ENCODE data around the gene FADS1. TPM values are rescaled to one million over a fixed set of nuclear protein-coding genes. Genes with fewer than 3 reads are reported as not detected.

The FADS1 gene
- total and polyA plus RNA-seq, 2 of the 8 experiments (the other 6 are each of a cell fraction or from before 2014, with no cell fraction given) = 115 to 141 TPM

DNA sequence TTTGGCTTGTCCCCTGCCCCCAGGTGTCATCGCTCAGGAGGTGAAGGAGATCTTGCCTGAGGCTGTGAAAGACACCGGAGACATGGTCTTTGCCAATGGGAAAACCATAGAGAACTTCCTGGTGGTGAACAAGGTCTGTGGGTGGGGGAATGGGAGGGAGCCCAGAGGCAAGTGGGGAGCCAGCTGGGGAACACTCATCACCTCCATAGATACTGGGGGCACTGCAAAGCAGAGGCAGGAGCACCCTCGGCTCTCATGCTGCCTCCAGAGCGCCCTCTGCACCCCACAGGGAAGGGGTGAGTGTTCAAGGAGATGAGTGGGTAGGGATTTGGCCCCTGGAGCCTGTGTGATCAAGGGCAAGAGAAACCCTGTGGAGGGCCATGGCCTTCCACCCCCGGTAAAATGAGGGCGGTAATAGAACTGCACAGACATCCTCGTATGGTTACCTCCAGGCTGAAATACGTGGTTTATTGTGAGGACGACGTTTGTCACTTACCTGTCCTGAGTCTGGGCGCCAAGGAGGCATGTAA lies 38.4 kb downstream of the FADS1 start (continued):
- TF ChIP-seq CHD7 (IDR thresholded peaks at IDR 0.05; ENCODE audit: insufficient replicate concordance, low read length) = no peak
- no peak for TF ChIP-seq SIRT6 (IDR thresholded peaks at IDR 0.05; ENCODE audit: low read length)
- no peak for TF ChIP-seq POLR2A (IDR thresholded peaks at IDR 0.05; ENCODE audit: control extremely low read depth in 1 of 2, low read depth in 2 of 2, low read length in 2 of 2)
- TF ChIP-seq SP1 (IDR thresholded peaks at IDR 0.05; ENCODE audit: low read depth, low read length) = no peak
- TF ChIP-seq SP2 (IDR thresholded peaks at IDR 0.05; ENCODE audit: low read length) = no peak
- TF ChIP-seq ZNF274 (IDR thresholded peaks at IDR 0.05; ENCODE audit: borderline replicate concordance, extremely low read depth, low read length) = no peak
- no peak for TF ChIP-seq RNF2 (IDR thresholded peaks at IDR 0.05; ENCODE audit: borderline replicate concordance, low read depth, low read length, missing control alignments, poor library complexity, severe bottlenecking)
- TF ChIP-seq TBP (IDR thresholded peaks at IDR 0.05; ENCODE audit: low read depth, low read length) = no peak
- TF ChIP-seq, protein P1, sequence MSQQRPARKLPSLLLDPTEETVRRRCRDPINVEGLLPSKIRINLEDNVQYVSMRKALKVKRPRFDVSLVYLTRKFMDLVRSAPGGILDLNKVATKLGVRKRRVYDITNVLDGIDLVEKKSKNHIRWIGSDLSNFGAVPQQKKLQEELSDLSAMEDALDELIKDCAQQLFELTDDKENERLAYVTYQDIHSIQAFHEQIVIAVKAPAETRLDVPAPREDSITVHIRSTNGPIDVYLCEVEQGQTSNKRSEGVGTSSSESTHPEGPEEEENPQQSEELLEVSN (IDR thresholded peaks at IDR 0.05) = no peak
- no peak for TF ChIP-seq ASH2L (IDR thresholded peaks at IDR 0.05; ENCODE audit: low read length)
- no peak for TF ChIP-seq CBX8 (IDR thresholded peaks at IDR 0.05; ENCODE audit: borderline replicate concordance, low read depth, low read length)
